ENCODE measurements around the gene STXBP5L.

DNA sequence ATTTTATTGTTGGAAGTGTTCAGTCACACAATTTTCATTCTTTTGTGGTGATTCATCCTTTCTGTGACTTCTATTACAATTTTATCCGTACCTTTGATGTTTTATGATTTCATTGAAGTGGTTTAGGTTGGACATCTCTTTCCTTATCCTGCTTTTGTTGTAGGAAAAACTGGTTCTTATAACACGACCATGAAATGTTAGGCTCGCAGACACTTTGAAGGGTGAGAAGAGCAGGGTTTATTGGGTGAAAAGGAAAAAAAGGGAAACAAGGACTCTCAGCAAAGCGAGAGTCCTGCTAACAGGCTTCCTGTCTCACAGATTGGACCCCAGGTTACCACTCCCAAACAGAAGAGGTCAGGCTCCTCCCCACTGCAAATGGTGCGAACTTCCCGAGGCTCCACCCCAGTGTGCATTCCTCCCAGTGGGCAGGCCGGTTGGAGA is 257.4 kb downstream of the STXBP5L start:
- TF ChIP-seq CTCF (IDR thresholded peaks at IDR 0.05; ENCODE audit: low read depth, low read length) (no peak), EZH2phosphoT487 (IDR thresholded peaks at IDR 0.05; ENCODE audit: low read depth) (no peak)

All from OCI-LY3 (cell line).